VCaP (cell line): ENCODE measurements around the gene SMYD1.

Source experiments
- H3K27ac ChIP-seq: fragments of 450-650 bp; 2 replicates; pipeline ENCODE4 v1.5.1; 2017
- TF ChIP-seq, protein P1 (sequence below): fragments of 450-650 bp; conservative IDR thresholded peaks from 2 replicates; pipeline ENCODE4 v1.5.1; 2017; ENCODE audit warnings: mild to moderate bottlenecking, moderate library complexity

The SMYD1 gene

DNA sequence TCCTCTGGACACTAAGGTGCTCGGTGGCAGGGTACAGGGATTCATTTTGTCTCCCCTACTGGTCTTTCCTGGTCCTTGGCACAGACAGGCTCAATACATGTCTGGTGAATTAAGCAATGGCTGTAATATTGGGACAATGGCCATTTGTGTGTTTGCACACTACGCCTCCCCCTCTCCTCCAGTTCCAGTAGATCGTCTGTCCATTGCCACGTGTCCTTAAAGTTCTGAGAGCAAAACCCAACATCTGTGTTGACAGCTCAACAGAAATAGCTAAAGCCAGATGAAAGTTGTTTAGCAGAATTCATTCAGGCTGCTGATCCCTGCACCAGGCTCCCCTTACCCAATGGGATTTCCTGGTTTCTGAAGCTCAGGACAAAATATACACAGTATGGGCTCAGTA is 69.2 kb downstream of the SMYD1 start:
- no peak overlapping the region for H3K27ac ChIP-seq
- TF ChIP-seq, protein P1, sequence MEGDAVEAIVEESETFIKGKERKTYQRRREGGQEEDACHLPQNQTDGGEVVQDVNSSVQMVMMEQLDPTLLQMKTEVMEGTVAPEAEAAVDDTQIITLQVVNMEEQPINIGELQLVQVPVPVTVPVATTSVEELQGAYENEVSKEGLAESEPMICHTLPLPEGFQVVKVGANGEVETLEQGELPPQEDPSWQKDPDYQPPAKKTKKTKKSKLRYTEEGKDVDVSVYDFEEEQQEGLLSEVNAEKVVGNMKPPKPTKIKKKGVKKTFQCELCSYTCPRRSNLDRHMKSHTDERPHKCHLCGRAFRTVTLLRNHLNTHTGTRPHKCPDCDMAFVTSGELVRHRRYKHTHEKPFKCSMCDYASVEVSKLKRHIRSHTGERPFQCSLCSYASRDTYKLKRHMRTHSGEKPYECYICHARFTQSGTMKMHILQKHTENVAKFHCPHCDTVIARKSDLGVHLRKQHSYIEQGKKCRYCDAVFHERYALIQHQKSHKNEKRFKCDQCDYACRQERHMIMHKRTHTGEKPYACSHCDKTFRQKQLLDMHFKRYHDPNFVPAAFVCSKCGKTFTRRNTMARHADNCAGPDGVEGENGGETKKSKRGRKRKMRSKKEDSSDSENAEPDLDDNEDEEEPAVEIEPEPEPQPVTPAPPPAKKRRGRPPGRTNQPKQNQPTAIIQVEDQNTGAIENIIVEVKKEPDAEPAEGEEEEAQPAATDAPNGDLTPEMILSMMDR: no peak

DNA sequence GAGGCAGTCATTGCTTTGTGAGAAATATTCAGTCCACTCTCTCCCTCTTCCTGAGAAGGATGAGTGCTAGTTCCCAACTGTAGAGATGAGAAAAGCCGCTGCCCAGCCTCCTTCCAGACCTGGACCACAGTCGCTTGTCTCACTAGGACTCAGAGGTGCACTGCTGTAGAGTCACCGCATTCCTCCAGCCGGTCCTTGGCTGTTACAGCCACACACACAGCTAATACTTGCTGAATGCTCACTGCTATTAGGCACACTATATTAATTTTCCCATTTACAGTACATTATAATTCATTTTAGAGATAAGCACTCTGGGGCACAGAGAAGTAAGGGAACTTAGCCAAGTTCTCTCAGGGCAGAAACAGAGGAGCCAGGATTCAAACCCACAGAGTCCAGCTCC is 70.2 kb downstream of the SMYD1 start:
- TF ChIP-seq, protein P1: no peak
- no peak overlapping the region for H3K27ac ChIP-seq

DNA sequence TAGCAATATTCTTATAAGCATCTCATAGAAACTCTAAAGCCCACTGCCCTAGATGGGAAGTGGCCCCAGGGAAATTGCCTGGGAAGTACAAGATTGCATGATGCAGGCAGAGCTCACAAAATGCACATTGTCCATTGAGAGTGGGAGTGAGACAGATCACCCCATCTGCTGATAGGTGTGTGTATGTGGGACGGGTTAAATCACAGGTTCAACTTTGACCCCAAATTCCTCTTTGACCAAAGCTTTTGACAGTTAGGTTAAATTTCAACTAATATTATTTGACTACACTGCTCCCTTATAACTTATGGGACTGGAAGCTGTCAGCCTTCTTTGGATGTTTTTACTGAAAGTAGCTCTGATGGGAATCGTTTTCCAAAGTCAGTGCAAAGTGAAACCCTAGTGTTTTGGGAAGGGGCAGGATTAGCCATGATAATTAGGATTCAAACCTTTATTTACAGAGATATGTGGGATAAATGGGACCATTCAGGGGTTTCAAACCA is 71.6 kb downstream of the SMYD1 start:
- TF ChIP-seq, protein P1: no peak
- no peak overlapping the region for H3K27ac ChIP-seq

DNA sequence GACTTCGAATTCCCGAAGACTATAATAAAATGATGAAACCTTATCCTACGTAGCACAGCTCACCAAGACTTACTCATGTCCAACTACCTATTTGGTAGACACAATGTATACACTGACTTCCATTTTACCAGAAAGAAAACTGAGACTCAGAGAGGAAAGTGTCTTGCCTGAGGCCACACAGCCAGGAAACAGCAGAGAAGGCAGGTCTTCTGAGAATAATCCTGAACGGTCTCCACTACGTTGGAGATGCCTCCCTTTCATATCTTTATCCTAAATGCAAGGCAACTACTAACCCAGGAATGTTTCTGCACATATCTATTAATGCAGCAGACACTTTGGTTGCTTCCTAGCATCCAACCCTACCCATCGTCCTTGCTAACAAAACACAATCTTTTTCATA is 72.2 kb downstream of the SMYD1 start:
- TF ChIP-seq, protein P1: no peak
- H3K27ac ChIP-seq: no peak overlapping the region

DNA sequence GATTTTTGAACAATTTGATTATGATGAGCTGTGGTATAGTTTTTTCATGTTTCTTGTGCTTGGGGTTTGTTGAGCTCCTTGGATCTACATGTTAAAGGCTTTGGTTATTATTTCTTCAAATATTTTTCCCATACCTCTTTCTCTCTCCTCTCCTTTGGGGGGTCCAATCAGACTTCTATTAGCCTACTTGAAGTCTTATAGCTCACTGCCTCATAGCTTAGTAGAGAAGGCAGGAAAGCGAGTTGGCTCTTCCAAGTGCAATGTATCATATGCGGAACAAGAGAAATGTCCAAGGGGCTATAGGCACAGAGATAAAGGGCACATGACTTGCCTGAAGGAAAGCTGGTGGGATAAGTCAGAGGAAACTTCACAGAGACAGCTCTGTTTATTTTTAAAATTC is 74.3 kb downstream of the SMYD1 start:
- TF ChIP-seq, protein P1: no peak
- no peak overlapping the region for H3K27ac ChIP-seq

DNA sequence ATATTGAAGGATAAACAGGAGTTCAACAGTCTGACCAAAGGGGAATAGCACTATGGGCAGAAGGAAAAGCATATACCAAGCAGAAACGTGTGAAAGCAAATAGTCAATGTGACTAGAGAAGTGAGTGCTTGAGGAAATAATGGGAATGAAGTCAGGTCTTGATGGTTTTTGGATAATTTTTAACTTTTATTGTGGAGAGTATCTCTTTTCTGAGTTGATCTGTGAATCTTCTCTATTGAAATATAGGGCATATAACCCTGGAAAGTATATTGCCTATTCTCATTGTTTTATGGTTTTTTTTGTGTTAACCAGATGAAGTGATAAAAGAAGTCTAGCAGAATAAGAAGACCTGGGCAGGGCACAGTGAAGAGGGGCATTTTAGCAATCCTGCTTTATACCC is 76.6 kb downstream of the SMYD1 start:
- no peak overlapping the region for H3K27ac ChIP-seq
- TF ChIP-seq, protein P1: no peak

DNA sequence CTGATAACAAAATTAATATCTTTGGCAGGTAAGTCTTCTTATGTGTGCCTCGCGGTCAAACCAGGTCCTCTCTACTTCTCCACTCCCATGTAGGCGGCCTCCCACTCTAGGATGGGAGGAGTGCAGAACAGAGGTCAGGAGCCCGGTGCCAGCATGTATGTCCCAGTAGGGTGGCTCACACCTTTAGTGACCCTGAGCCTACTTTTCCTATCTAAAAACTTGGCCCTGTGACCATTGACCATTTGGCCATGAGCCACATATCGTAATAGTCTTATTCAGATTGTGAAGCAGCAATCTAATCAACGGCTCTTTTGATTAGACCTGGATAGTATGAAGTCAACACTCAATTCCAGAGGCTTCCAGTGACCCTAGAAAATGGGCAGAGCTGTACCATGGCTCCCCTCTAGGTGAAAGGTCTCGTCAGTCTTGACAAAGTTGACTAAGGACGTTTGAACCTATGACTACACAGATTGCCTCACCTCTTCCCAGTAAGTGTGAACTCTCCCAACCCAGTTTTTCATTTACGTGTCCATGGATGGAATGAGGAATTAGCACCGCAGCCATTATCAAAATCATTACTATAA is 77.4 kb downstream of the SMYD1 start:
- no peak overlapping the region for H3K27ac ChIP-seq
- TF ChIP-seq, protein P1: no peak
